Measurements from ENCODE around the gene ACCSL.

Gene ACCSL

GRCh38 chr11:44047931-44048431 lies at the start of gene ACCSL:
TSS of gene ACCSL (plus strand) at chr11:44047981. CDS start at chr11:44048037, 56 bp downstream.
- DNase-seq: no peak

GRCh38 chr11:43998308-43998707 lies 49.5 kb upstream of the ACCSL start:
- DNase-seq: no peak

GRCh38 chr11:44000731-44001130 lies 47.0 kb upstream of the ACCSL start:
- no peak for DNase-seq

GRCh38 chr11:44002191-44003093 lies 45.3 kb upstream of the ACCSL start:
- peak in 1 of 3 donors; percentile 5 for DNase-seq

GRCh38 chr11:44003736-44004451 lies 43.9 kb upstream of the ACCSL start:
- no peak for DNase-seq

GRCh38 chr11:44004452-44005062 lies 43.2 kb upstream of the ACCSL start:
- DNase-seq: no peak

GRCh38 chr11:44005063-44005701 lies 42.6 kb upstream of the ACCSL start:
- DNase-seq: no peak

- no peak for DNase-seq
Measured at GRCh38 chr11:44005956-44006355, 41.8 kb upstream of the ACCSL start.

- no peak for DNase-seq
Measured at GRCh38 chr11:44006917-44007361, 40.8 kb upstream of the ACCSL start.

- DNase-seq: no peak
Measured at GRCh38 chr11:44007481-44008087, 40.2 kb upstream of the ACCSL start.

- DNase-seq: no peak
Measured at GRCh38 chr11:44008088-44008501, 39.7 kb upstream of the ACCSL start.

- DNase-seq: no peak
Measured at GRCh38 chr11:44008698-44009097, 39.1 kb upstream of the ACCSL start.

GRCh38 chr11:44010789-44011251 lies 37.0 kb upstream of the ACCSL start:
- DNase-seq: no peak

- no peak for DNase-seq
Measured at GRCh38 chr11:44011797-44012196, 36.0 kb upstream of the ACCSL start.

- no peak for DNase-seq
Measured at GRCh38 chr11:44014968-44015623, 32.7 kb upstream of the ACCSL start.

GRCh38 chr11:44015624-44016007 lies 32.2 kb upstream of the ACCSL start:
- no peak for DNase-seq

GRCh38 chr11:44016131-44016530 lies 31.6 kb upstream of the ACCSL start:
- DNase-seq: no peak

GRCh38 chr11:44016546-44017442 lies 31.0 kb upstream of the ACCSL start:
- DNase-seq: no peak

- no peak for DNase-seq
Measured at GRCh38 chr11:44017443-44018126, 30.2 kb upstream of the ACCSL start.

- DNase-seq: no peak
Measured at GRCh38 chr11:44018127-44018521, 29.7 kb upstream of the ACCSL start.
